ENCODE results near the gene CDK15. TPM values are rescaled to one million over a fixed set of nuclear protein-coding genes. Genes with fewer than 3 reads are reported as not detected.

Gene CDK15
- total RNA-seq, 2 donors from 2014 or later, result 1.5 to 8.3 TPM

GRCh38 chr2:201862843-201863242 lies 56.5 kb downstream of the CDK15 start:
- TF ChIP-seq CTCF (IDR thresholded peaks at IDR 0.05), result no peak

GRCh38 chr2:201866643-201867473 lies 60.5 kb downstream of the CDK15 start:
- TF ChIP-seq CTCF (IDR thresholded peaks at IDR 0.05), result no peak

More at GRCh38 chr2:201862843-201863242, 56.5 kb downstream of the CDK15 start:
- H3K27ac ChIP-seq, result no peak overlapping the region
- DNase-seq (ENCODE audit: low spot score) (no peak), ATAC-seq (ENCODE audit: insufficient number of reproducible peaks, low FRiP score, low read depth) (no peak)
- H3K4me3 ChIP-seq, result no peak overlapping the region
- no peaks in the 10 kb centered on the region for H3K9me3 ChIP-seq
- H3K4me1 ChIP-seq (ENCODE audit: control insufficient read depth in 1 of 2, low read depth in 2 of 2), result peaks cover 3 to 18% of the 10 kb centered on the region in 2 donors
- H3K36me3 ChIP-seq, result no peaks in the 10 kb centered on the region
- H3K27me3 ChIP-seq (replicated peaks; ENCODE audit: insufficient read depth), result no peaks in the 10 kb centered on the region

GRCh38 chr2:201871471-201871870 lies 65.1 kb downstream of the CDK15 start:
- H3K4me3 ChIP-seq, result no peak overlapping the region
- DNase-seq (ENCODE audit: low spot score) (no peak), ATAC-seq (ENCODE audit: insufficient number of reproducible peaks, low FRiP score, low read depth) (no peak)
- no peaks in the 10 kb centered on the region for H3K9me3 ChIP-seq
- H3K27ac ChIP-seq, result no peak overlapping the region
- H3K27me3 ChIP-seq (replicated peaks; ENCODE audit: insufficient read depth), result no peaks in the 10 kb centered on the region
- peaks cover 0 to 8% of the 10 kb centered on the region in 2 donors for H3K4me1 ChIP-seq (ENCODE audit: control insufficient read depth in 1 of 2, low read depth in 2 of 2)
- no peak for TF ChIP-seq CTCF (IDR thresholded peaks at IDR 0.05)
- no peaks in the 10 kb centered on the region for H3K36me3 ChIP-seq

More at GRCh38 chr2:201866643-201867473, 60.5 kb downstream of the CDK15 start:
- H3K4me3 ChIP-seq, result no peak overlapping the region
- H3K36me3 ChIP-seq, result no peaks in the 10 kb centered on the region
- no peaks in the 10 kb centered on the region for H3K9me3 ChIP-seq
- DNase-seq (ENCODE audit: low spot score) (no peak), ATAC-seq (ENCODE audit: insufficient number of reproducible peaks, low FRiP score, low read depth) (no peak)
- no peak overlapping the region for H3K27ac ChIP-seq
- H3K27me3 ChIP-seq (replicated peaks; ENCODE audit: insufficient read depth), result no peaks in the 10 kb centered on the region
- H3K4me1 ChIP-seq (ENCODE audit: control insufficient read depth in 1 of 2, low read depth in 2 of 2), result no peaks in the 10 kb centered on the region

GRCh38 chr2:201872591-201872990 lies 66.3 kb downstream of the CDK15 start:
- H3K27me3 ChIP-seq (replicated peaks; ENCODE audit: insufficient read depth), result no peaks in the 10 kb centered on the region
- no peaks in the 10 kb centered on the region for H3K36me3 ChIP-seq
- H3K27ac ChIP-seq, result no peak overlapping the region
- peaks cover 0 to 8% of the 10 kb centered on the region in 2 donors for H3K4me1 ChIP-seq (ENCODE audit: control insufficient read depth in 1 of 2, low read depth in 2 of 2)
- no peak for ATAC-seq (ENCODE audit: insufficient number of reproducible peaks, low FRiP score, low read depth)
- TF ChIP-seq CTCF (IDR thresholded peaks at IDR 0.05), result no peak
- no peaks in the 10 kb centered on the region for H3K9me3 ChIP-seq
- H3K4me3 ChIP-seq, result no peak overlapping the region
- DNase-seq (ENCODE audit: low spot score), result no peak

- no peak for TF ChIP-seq CTCF (IDR thresholded peaks at IDR 0.05)
- Histone ChIP-seq H3K4me1 (ENCODE audit: control insufficient read depth in 1 of 2, low read depth in 2 of 2) (peaks cover 21 to 42% of the 10 kb centered on the region in 2 donors), H3K27me3 (replicated peaks; ENCODE audit: insufficient read depth) (no peaks in the 10 kb centered on the region), H3K9me3 (no peaks in the 10 kb centered on the region), H3K27ac (peak overlapping the region in 1 of 2 donors; percentile 43), H3K4me3 (no peak overlapping the region), H3K36me3 (no peaks in the 10 kb centered on the region)
- no peak for ATAC-seq (ENCODE audit: insufficient number of reproducible peaks, low FRiP score, low read depth)
- no peak for DNase-seq (ENCODE audit: low spot score)
Observed at GRCh38 chr2:201879996-201880395, 73.7 kb downstream of the CDK15 start.

All from thoracic aorta (tissue), 2 donors.